Esophagus squamous epithelium (tissue), 4 donors: Measurements from ENCODE around the gene ARPP19.

Experiments used
- POLR2A ChIP-seq, 4 donors: fragments of 450-650 bp; IDR thresholded peaks; one replicate each; pipeline ENCODE4 v1.6.1; 2017; ENCODE audit warnings: antibody characterized with exemption in 4 of 4, mild to moderate bottlenecking in 4 of 4, moderate library complexity in 3 of 4
- TF ChIP-seq, protein P1 (sequence below), 6 experiments: fragments of 450-650 bp in 4 of 6; fragments of 200-600 bp in 2 of 6; sonication (generic) in 2 of 6; IDR thresholded peaks; one replicate each; pipeline ENCODE4 v1.5.1; 2016 to 2019; ENCODE audit warnings: antibody characterized with exemption in 6 of 6, mild to moderate bottlenecking in 4 of 6, moderate library complexity in 4 of 6

DNA sequence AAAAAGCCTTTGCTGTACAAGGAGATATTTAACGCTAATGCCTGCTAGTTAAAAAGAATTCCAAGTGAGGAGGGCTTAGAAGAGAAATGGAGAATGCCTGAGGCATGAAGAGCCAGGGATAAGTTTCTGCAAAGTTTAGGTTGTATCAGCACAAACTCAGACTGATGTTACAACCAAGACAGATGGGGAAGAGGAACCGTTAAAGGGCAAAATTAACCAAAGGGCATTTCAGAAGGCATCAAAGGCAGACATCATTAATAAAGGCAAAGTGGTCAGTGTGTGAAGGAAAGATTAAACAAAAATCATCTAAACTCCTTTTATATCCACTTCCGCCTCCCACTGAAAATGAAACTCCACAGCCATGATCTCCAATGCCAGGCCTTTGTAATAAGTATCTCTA is 47.1 kb downstream of the ARPP19 start:
- TF ChIP-seq, protein P1, sequence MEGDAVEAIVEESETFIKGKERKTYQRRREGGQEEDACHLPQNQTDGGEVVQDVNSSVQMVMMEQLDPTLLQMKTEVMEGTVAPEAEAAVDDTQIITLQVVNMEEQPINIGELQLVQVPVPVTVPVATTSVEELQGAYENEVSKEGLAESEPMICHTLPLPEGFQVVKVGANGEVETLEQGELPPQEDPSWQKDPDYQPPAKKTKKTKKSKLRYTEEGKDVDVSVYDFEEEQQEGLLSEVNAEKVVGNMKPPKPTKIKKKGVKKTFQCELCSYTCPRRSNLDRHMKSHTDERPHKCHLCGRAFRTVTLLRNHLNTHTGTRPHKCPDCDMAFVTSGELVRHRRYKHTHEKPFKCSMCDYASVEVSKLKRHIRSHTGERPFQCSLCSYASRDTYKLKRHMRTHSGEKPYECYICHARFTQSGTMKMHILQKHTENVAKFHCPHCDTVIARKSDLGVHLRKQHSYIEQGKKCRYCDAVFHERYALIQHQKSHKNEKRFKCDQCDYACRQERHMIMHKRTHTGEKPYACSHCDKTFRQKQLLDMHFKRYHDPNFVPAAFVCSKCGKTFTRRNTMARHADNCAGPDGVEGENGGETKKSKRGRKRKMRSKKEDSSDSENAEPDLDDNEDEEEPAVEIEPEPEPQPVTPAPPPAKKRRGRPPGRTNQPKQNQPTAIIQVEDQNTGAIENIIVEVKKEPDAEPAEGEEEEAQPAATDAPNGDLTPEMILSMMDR (IDR thresholded peaks at IDR 0.05), result no peak
- TF ChIP-seq POLR2A (IDR thresholded peaks at IDR 0.05), result no peak
